Heart right ventricle (tissue), 16 donors: ENCODE results near the gene SEMG1. TPM values are rescaled to one million over a fixed set of nuclear protein-coding genes. Genes with fewer than 3 reads are reported as not detected.

ENCODE experiments used
- ATAC-seq, 8 donors: fragments of 200-7000 bp; cut with Tn5 transposase; one replicate each; pipeline ENCODE4 v1.9.1; 2020; ENCODE audit warnings: mild to moderate bottlenecking in 8 of 8, moderate library complexity in 8 of 8, moderate number of reproducible peaks in 1 of 8
- DNase-seq, 2 donors: peaks; one replicate each; pipeline ENCODE4 v3.0.0-alpha.2; 2020
- H3K27ac ChIP-seq, 10 donors: fragments of 200-600 bp; sonication (generic) in 2 of 10; one replicate each; pipeline versions ENCODE4 v1.5.0 to v1.8.0; 2020 to 2022; ENCODE audit warnings: mild to moderate bottlenecking in 3 of 10
- H3K27me3 ChIP-seq, 7 donors: fragments of 200-600 bp; one replicate each; pipeline ENCODE4 v1.8.0; 2021 to 2022; ENCODE audit warnings: mild to moderate bottlenecking in 2 of 7
- H3K36me3 ChIP-seq, 9 donors: fragments of 200-600 bp; sonication (generic) in 1 of 9; one replicate each; pipeline versions ENCODE4 v1.5.0 to v1.8.0; 2020 to 2022; ENCODE audit warnings: mild to moderate bottlenecking in 2 of 9
- H3K4me1 ChIP-seq, 9 donors: fragments of 200-600 bp; sonication (generic) in 1 of 9; one replicate each; pipeline versions ENCODE4 v1.5.0 to v1.8.0; 2020 to 2022; ENCODE audit warnings: mild to moderate bottlenecking in 4 of 9
- H3K4me3 ChIP-seq, 10 donors: fragments of 200-600 bp; sonication (generic) in 2 of 10; one replicate each; pipeline versions ENCODE4 v1.5.0 to v1.8.0; 2020 to 2022; ENCODE audit warnings: mild to moderate bottlenecking in 7 of 10, moderate library complexity in 2 of 10
- H3K9me3 ChIP-seq, 11 donors: fragments of 200-600 bp in 10 of 11; sonication (generic) in 2 of 11; one replicate each; pipeline versions ENCODE4 v1.5.0 to v1.8.0; 2013 to 2022; ENCODE audit warnings: mild to moderate bottlenecking in 2 of 11, control low read depth in 1 of 11, moderate library complexity in 1 of 11
- CTCF ChIP-seq, 9 donors: fragments of 200-600 bp; sonication (generic) in 2 of 9; IDR thresholded peaks; one replicate each; pipeline versions ENCODE4 v1.5.0 to v1.8.0; 2021 to 2022; ENCODE audit warnings: antibody characterized with exemption in 9 of 9, mild to moderate bottlenecking in 5 of 9, moderate library complexity in 1 of 9
- WGBS, 2 donors: extraction: QIAGEN DNeasy Blood & Tissue Kit; methylation state at CpG; one replicate each; pipeline ENCODE4 v1.1.7; 2013; ENCODE audit warnings: inconsistent platforms in 1 of 2; 5-methylcytosine and 5-hydroxymethylcytosine counted together
- intact Hi-C, 10 donors: fragments of 100-400 bp; cut with DNase I; formaldehyde crosslinking; loops; one replicate each; pipeline versions ENCODE4 v1.11.1 to v1.14.2; 2022
- polyA plus RNA-seq, 2 donors: library from polyadenylated mRNA; stranded (reverse); fragments of 200-250 nt; gene quantifications; one replicate each; pipeline ENCODE4 v1.2.3, GENCODE V29; 2013
- total RNA-seq, 10 donors: library from RNA; stranded (reverse); fragmentation: NEBNext Ultra II Directional in 3 of 10; extraction: Animal tissue kit (Norgen Biotek cat#: 25700) in 3 of 10; gene quantifications; one replicate each; pipeline versions ENCODE4 v1.2.1 to v1.2.4, GENCODE V29; 2021 to 2023
- donor health status: Arrhythmogenic right ventricular cardiomyopathy.
- donor health status: ischemic (EF 13 %, LVEDD 7.1; RV severe dilation, severe dysfunction).
- donor health status: healthy with polysubstance abuse.
- donor health status: DM: no; HTN: yes; CAD: no.
- donor health status: DM: no; HTN: no; CAD: no.
- donor health status: ischemic (EF 25% LVEDD 6.9; RV normal size, moderate dysfunction).
- donor health status: ischemic (EF 25% LVEDD 5.7; RV mildly dilated, moderate dysfunction).
- donor health status: healthy.
- donor health status: DM: yes; HTN: yes; CAD: no.
- donor health status: Ischemic cardiomyopathy.
- donor health status: ischemic (EF 35%, LVEDD 5.7; RV mildly dilated, moderate dysfunction).
- donor health status: nonischemic (EF 11% LVEDD 7.7; RV severe dilation, severe dysfunction).
- donor health status: DM: yes; HTN: yes; CAD: no.
- donor health status: PGD.
- donor health status: ischemic (EF 29% LVEDD 5.4; RV normal size, mild dysfunction).
- donor health status: nonischemic (EF 23%, LVEDD 6.1; RV moderate dilation, normal function).

The SEMG1 gene
- total and polyA plus RNA-seq, 12 donors, result not detected

GRCh38 chr20:45230631-45231030 is 23.8 kb downstream of the SEMG1 start:
- 68% methylated on average over 9 of the region's 9 CpGs for WGBS, 2 donors
- intact Hi-C loops, result no loop called here
- DNase-seq (no peak), ATAC-seq (no peak)
- no peak for TF ChIP-seq CTCF (IDR thresholded peaks at IDR 0.05)
- Histone ChIP-seq H3K4me1 (no peaks in the 10 kb centered on the region), H3K27ac (no peak overlapping the region), H3K9me3 (peaks cover 0 to 20% (median 8%) of the 10 kb centered on the region in 11 donors), H3K4me3 (no peak overlapping the region), H3K27me3 (peaks cover 0 to 56% (median 35%) of the 10 kb centered on the region in 7 donors), H3K36me3 (no peaks in the 10 kb centered on the region)

- Histone ChIP-seq H3K9me3 (peaks cover 0 to 24% (median 8%) of the 10 kb centered on the region in 11 donors), H3K27ac (no peak overlapping the region), H3K4me3 (no peak overlapping the region), H3K4me1 (no peaks in the 10 kb centered on the region), H3K36me3 (no peaks in the 10 kb centered on the region), H3K27me3 (peaks cover 0 to 40% (median 22%) of the 10 kb centered on the region in 7 donors)
- ATAC-seq, result no peak
- peak in 1 of 9 donors; percentile 28 for TF ChIP-seq CTCF (IDR thresholded peaks at IDR 0.05)
- intact Hi-C loops, result no loop called here
- no peak for DNase-seq
- 63 to 68% methylated on average over 4 of the region's 4 CpGs for WGBS, 2 donors
Measured at GRCh38 chr20:45235995-45236394, 29.2 kb downstream of the SEMG1 start.

GRCh38 chr20:45238139-45238538 is 31.3 kb downstream of the SEMG1 start:
- H3K27ac ChIP-seq, result no peak overlapping the region
- H3K36me3 ChIP-seq, result no peaks in the 10 kb centered on the region
- H3K4me1 ChIP-seq, result no peaks in the 10 kb centered on the region
- no peak overlapping the region for H3K4me3 ChIP-seq
- intact Hi-C loops, result no loop called here
- H3K27me3 ChIP-seq, result peaks cover 0 to 52% (median 24%) of the 10 kb centered on the region in 7 donors
- DNase-seq (no peak), ATAC-seq (no peak)
- TF ChIP-seq CTCF (IDR thresholded peaks at IDR 0.05), result no peak
- peaks cover 0 to 24% (median 8%) of the 10 kb centered on the region in 11 donors for H3K9me3 ChIP-seq
- 81 to 88% methylated on average over 2 of the region's 2 CpGs for WGBS, 2 donors

GRCh38 chr20:45246109-45246508 is 39.3 kb downstream of the SEMG1 start:
- Histone ChIP-seq H3K27me3 (peaks cover 0 to 75% (median 53%) of the 10 kb centered on the region in 7 donors), H3K4me1 (no peaks in the 10 kb centered on the region), H3K4me3 (no peak overlapping the region), H3K27ac (no peak overlapping the region), H3K9me3 (no peaks in the 10 kb centered on the region), H3K36me3 (no peaks in the 10 kb centered on the region)
- DNase-seq, result no peak
- intact Hi-C loops, result no loop called here
- no peak for ATAC-seq
- TF ChIP-seq CTCF (IDR thresholded peaks at IDR 0.05), result no peak
- WGBS, 2 donors, result 45 to 48% methylated on average over 6 of the region's 6 CpGs
